Smooth muscle cell (in vitro differentiated cells): ENCODE results near the gene NPDC1. TPM values are rescaled to one million over a fixed set of nuclear protein-coding genes. Genes with fewer than 3 reads are reported as not detected.

Experiments used
- DNase-seq: peaks from one replicate; lab custom pipeline; 2025; ENCODE audit not compliant: unreplicated experiment; lab: John Stamatoyannopoulos, UW
- H2AFZ ChIP-seq: fragments of 200-600 bp; sonication (generic); 2 replicates; pipeline ENCODE4 v1.6.0; 2016; ENCODE audit warnings: antibody characterized with exemption, low read depth, mild to moderate bottlenecking
- H3F3A ChIP-seq: fragments of 200-600 bp; sonication (generic); 2 replicates; pipeline ENCODE4 v1.6.0; 2017; ENCODE audit warnings: antibody characterized with exemption, low read depth
- H3K27ac ChIP-seq: fragments of 200-600 bp; sonication (generic); 2 replicates; pipeline ENCODE4 v1.5.1; 2016; ENCODE audit warnings: low read depth, mild to moderate bottlenecking
- H3K27me3 ChIP-seq: fragments of 200-600 bp; sonication (generic); 2 replicates; pipeline ENCODE4 v1.6.1; 2016; ENCODE audit warnings: low read depth, mild to moderate bottlenecking
- H3K36me3 ChIP-seq: fragments of 200-600 bp; sonication (generic); 2 replicates; pipeline ENCODE4 v1.5.1; 2016; ENCODE audit warnings: low read depth
- H3K4me1 ChIP-seq: fragments of 200-600 bp; sonication (generic); 2 replicates; pipeline ENCODE4 v1.5.1; 2016; ENCODE audit warnings: low read depth
- H3K4me2 ChIP-seq: fragments of 200-600 bp; sonication (generic); 2 replicates; pipeline ENCODE4 v1.6.0; 2016; ENCODE audit warnings: mild to moderate bottlenecking
- H3K4me3 ChIP-seq: fragments of 200-600 bp; sonication (generic); 2 replicates; pipeline ENCODE4 v1.5.1; 2016; ENCODE audit warnings: mild to moderate bottlenecking
- H3K79me2 ChIP-seq: fragments of 200-600 bp; sonication (generic); 2 replicates; pipeline ENCODE4 v1.6.0; 2016; ENCODE audit warnings: low read depth, mild to moderate bottlenecking
- H3K9ac ChIP-seq: fragments of 200-600 bp; sonication (generic); 2 replicates; pipeline ENCODE4 v1.6.0; 2016; ENCODE audit warnings: low read depth
- H3K9me3 ChIP-seq: fragments of 200-600 bp; sonication (generic); replicated peaks from 2 replicates; pipeline ENCODE4 v1.5.1; 2016; ENCODE audit warnings: low read depth
- H4K20me1 ChIP-seq: fragments of 200-600 bp; sonication (generic); 2 replicates; pipeline ENCODE4 v1.6.0; 2016; ENCODE audit warnings: low read depth
- WGBS: methylation state at CpG from one replicate; pipeline ENCODE4 v1.1.7; 2016; ENCODE audit warnings: low lambda C conversion rate; 5-methylcytosine and 5-hydroxymethylcytosine counted together
- polyA plus RNA-seq: library from polyadenylated mRNA; unstranded; fragments of >200 nt; fragmentation: Nextera tagmentation; extraction: Ambion mirVana; gene quantifications from 2 replicates; pipeline ENCODE4 v1.2.1, GENCODE V29; 2016
- total RNA-seq: library from RNA; depleted of rRNA; stranded (reverse); fragments of >200 nt; gene quantifications from 2 replicates; pipeline ENCODE4 v1.2.3, GENCODE V29; 2014
- TF ChIP-seq, protein P1 (sequence below): fragments of 200-600 bp; sonication (generic); IDR thresholded peaks from 2 replicates; pipeline ENCODE4 v1.5.1; 2017; ENCODE audit warnings: borderline replicate concordance, mild to moderate bottlenecking, antibody characterized with exemption; ENCODE audit not compliant: insufficient read depth, poor library complexity, severe bottlenecking

Gene NPDC1
- total and polyA plus RNA-seq, 2 experiments from 2014 or later, result 9.9 to 19.3 TPM

DNA sequence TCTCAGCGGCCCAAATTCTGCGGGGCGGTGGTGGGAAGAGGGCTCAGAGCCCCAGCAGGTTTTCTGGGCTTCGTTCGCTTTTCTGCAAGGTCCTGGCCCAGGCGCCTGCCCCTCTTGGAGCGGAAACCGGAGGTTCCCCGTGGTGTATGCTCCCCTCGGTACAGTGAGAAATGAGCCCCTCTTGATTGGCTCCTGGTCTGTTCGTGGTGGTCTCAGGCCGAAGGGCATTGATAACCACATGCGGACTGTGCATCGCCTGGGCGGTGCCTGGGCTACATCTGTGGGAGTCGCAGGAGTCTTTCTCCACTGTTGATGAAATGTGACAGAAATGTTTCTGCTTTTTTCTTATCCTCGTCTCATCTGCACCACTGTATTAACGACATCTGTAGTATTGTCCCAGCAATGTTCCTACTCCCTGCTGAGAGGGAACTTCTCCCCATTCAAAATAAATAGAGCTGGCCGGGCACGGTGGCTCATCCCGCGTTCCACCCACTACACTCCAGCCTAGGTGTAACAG is 41.5 kb upstream of the NPDC1 start:
- TF ChIP-seq, protein P1, sequence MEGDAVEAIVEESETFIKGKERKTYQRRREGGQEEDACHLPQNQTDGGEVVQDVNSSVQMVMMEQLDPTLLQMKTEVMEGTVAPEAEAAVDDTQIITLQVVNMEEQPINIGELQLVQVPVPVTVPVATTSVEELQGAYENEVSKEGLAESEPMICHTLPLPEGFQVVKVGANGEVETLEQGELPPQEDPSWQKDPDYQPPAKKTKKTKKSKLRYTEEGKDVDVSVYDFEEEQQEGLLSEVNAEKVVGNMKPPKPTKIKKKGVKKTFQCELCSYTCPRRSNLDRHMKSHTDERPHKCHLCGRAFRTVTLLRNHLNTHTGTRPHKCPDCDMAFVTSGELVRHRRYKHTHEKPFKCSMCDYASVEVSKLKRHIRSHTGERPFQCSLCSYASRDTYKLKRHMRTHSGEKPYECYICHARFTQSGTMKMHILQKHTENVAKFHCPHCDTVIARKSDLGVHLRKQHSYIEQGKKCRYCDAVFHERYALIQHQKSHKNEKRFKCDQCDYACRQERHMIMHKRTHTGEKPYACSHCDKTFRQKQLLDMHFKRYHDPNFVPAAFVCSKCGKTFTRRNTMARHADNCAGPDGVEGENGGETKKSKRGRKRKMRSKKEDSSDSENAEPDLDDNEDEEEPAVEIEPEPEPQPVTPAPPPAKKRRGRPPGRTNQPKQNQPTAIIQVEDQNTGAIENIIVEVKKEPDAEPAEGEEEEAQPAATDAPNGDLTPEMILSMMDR, result no peak
- Histone ChIP-seq H3K4me3 (peak overlapping the region; percentile 75), H3K4me1 (peaks cover 20% of the 10 kb centered on the region), H3K27ac (peak overlapping the region; percentile 79), H3K36me3 (no peaks in the 10 kb centered on the region), H3K79me2 (peaks cover 19% of the 10 kb centered on the region), H3K9me3 (no peaks in the 10 kb centered on the region), H2AFZ (peak overlapping the region; percentile 81), H3K9ac (peak overlapping the region; percentile 86), H3K4me2 (peak overlapping the region; percentile 96), H3K27me3 (no peaks in the 10 kb centered on the region), H3F3A (peaks cover 24% of the 10 kb centered on the region), H4K20me1 (peaks cover 6% of the 10 kb centered on the region)
- DNase-seq, result no peak
- WGBS, result 11% methylated on average over 22 of the region's 22 CpGs

DNA sequence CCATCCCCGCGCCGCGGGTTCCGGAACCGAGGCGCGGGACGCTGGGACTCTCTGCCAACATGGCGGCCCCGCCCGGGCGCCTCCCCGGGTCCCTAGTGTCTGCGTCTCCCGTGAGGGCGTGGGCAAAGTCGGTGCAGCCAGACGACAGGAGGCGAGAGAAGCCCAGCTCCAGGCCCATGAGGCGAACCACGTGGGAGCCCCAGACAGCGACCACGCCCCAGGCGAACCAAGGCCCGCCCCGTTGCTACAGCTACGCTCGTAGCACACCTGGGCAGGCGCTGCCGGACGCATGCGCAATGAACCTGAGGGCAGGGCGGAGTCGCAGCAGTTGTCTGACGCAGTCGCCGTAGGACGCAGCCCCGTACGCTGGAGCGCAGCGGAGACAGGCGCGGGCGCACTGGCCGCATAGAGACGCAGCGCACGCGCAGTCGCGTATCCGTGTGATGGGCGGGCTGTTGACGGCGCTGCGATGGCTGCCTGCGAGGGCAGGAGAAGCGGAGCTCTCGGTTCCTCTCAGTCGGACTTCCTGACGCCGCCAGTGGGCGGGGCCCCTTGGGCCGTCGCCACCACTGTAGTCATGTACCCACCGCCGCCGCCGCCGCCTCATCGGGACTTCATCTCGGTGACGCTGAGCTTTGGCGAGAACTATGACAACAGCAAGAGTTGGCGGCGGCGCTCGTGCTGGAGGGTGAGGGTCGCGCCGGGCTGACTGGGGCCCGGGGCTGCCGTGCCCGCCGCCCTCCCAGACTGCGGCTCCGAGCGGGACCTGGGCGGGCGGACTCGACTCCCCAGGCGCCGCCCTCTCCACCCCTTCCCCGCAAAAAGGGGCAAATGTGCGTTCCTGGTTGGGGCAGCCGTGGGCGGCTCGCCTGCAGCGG is 40.8 kb upstream of the NPDC1 start, which contains the start of gene MAN1B1:
Gene MAN1B1, plus strand, starts transcription at position 455 of the 878 bp plus-strand sequence. Its CDS starts 15 bp downstream, at position 470.
- H2AFZ ChIP-seq, result peak within 1 kb of the TSS; percentile 81
- peak; percentile 91 for DNase-seq
- TF ChIP-seq, protein P1, result no peak
- peak within 1 kb of the TSS; percentile 75 for H3K4me3 ChIP-seq
- H3K4me1 ChIP-seq, result peaks cover 20% of the 10 kb centered on the region
- no peaks in the 10 kb centered on the region for H3K27me3 ChIP-seq
- peak within 1 kb of the TSS; percentile 79 for H3K27ac ChIP-seq
- peak within 1 kb of the TSS; percentile 96 for H3K4me2 ChIP-seq
- peaks cover 6% of the 10 kb centered on the region for H4K20me1 ChIP-seq
- H3K9ac ChIP-seq, result peak within 1 kb of the TSS; percentile 86
- H3K9me3 ChIP-seq, result no peaks in the 10 kb centered on the region
- peaks cover 29% of the 10 kb centered on the region for H3F3A ChIP-seq
- peaks cover 19% of the 10 kb centered on the region for H3K79me2 ChIP-seq
- no peaks in the 10 kb centered on the region for H3K36me3 ChIP-seq
- WGBS, result 1% methylated on average over 94 of the region's 101 CpGs

DNA sequence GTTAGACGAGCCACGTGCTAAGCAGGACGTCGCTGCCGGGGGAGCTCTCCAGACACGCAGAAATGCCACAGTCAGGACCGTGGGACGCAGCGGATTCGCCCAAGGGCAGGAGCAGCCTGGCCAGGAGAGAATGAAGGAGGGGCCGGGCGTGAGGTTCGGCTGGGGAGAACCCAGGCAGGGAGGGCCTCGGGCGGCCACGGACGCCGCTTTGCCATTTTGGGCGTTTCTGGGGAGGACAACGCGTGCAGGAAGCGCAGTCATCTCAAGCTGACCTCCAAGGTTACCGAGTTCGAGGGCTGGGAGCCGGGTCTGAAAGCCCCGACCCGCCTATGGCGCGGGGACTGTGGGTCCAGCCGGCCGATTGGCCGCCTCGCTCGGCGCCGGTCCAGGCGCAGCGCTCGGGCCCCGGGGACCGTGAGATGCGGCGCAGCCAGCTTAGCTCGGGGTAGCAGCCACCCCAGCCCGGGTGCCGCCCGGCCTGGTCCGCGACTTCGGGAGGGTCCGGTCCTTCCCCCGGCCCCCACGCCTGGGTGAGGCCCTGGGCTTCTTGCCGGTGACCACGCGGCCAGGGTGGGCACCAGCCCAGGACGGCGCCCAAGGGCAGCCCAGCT is 40.0 kb upstream of the NPDC1 start:
- Histone ChIP-seq H3K27me3 (no peaks in the 10 kb centered on the region), H3K36me3 (no peaks in the 10 kb centered on the region), H3K9ac (peak overlapping the region; percentile 74), H2AFZ (peak overlapping the region; percentile 34), H4K20me1 (peaks cover 4% of the 10 kb centered on the region), H3K9me3 (no peaks in the 10 kb centered on the region), H3K4me1 (peaks cover 20% of the 10 kb centered on the region), H3K79me2 (peaks cover 19% of the 10 kb centered on the region), H3K27ac (peak overlapping the region; percentile 79), H3F3A (peaks cover 29% of the 10 kb centered on the region), H3K4me2 (peak overlapping the region; percentile 96), H3K4me3 (peak overlapping the region; percentile 75)
- 3% methylated on average over 40 of the region's 58 CpGs for WGBS
- DNase-seq, result peak; percentile 58
- TF ChIP-seq, protein P1, result no peak
